Retinal pigment epithelial cell (primary cell): Measurements from ENCODE around the gene TNPO2.
A peak's percentile ranks its signal among the peaks of the same experiment; 100 is the strongest.

ENCODE experiments used
- DNase-seq: peaks from one replicate; pipeline ENCODE4 v3.0.0-alpha.2; 2010; ENCODE audit warnings: low read depth
- H3K4me3 ChIP-seq: 2 replicates; pipeline ENCODE4 v1.5.1; 2011; ENCODE audit warnings: mild to moderate bottlenecking, low read length, control low read depth, moderate library complexity
- CTCF ChIP-seq: conservative IDR thresholded peaks from 2 replicates; pipeline ENCODE4 v1.5.1; 2011; ENCODE audit warnings: low read depth, low read length, control low read depth, inconsistent platforms

TNPO2 gene

GRCh38 chr19:12737835-12738351 is 14.2 kb upstream of the TNPO2 start:
- TF ChIP-seq CTCF: no peak
- peak overlapping the region; percentile 96 for H3K4me3 ChIP-seq
- no peak for DNase-seq

DNA sequence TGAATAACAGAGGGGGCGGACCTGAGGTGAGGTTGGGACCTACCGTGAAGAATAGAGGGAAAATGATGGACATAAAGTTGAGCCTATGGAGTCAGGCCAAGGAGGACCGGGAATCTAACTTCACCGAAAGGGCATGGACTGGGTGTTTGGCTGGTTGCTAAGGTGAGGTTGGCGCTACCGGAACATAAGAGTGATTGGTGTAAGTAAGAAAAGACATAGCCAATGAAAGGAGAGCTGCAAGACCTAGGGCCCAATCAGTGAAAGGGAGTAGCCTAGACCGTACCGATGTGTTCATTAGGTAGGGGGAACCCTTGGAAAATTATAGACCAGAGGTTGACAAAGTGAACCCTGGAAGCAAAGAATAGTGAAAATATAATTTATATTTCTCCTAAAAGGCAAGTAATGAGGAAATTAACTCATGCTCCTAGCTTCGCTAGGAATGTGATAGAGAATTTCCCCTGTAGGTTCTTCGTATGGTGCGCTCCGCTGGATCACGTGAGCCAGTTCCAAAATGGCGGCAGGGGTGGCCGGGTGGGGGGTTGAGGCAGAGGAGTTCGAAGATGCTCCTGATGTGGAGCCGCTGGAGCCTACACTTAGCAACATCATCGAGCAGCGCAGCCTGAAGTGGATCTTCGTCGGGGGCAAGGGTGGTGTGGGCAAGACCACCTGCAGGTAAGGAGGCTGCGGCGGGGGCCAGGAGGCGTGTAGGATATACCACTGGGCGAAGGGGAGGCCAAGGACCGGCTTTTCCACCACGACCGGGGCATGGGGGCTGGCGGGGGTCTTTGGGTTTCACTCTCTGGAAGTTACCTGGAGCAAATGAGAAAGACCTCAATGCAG is 13.5 kb upstream of the TNPO2 start, which contains the start of gene GET3:
GET3 (plus strand) TSS at position 503 of the 840 bp plus-strand sequence; CDS start at position 512, 9 bp downstream.
- no peak for TF ChIP-seq CTCF
- DNase-seq: peak; percentile 100
- peak within 1 kb of the TSS; percentile 96 for H3K4me3 ChIP-seq

- peak; percentile 45 for TF ChIP-seq CTCF
- no peak for DNase-seq
Measured at GRCh38 chr19:12733369-12734214, 9.9 kb upstream of the TNPO2 start.

DNA sequence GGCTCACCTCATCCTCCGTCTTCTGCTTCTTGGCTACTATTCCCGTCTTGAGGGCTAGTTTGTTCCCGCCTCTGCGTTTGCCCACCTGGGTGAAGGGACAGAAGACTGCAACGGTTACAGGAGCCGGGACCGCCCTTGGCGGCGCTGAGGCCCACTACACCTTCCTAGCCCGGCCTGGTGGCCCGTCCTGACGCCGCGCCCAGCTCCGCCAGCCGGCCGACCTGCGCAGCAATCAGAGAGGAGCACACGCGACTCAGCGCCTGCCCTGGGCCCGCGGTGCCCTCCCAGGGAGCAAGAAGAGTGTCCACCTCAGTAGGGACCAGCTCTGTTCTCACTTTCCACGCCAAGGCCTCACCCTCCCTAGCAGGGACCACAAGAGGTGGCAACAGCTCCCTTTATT is 7.6 kb upstream of the TNPO2 start:
- no peak for DNase-seq
- no peak overlapping the region for H3K4me3 ChIP-seq
- no peak for TF ChIP-seq CTCF

More at GRCh38 chr19:12733369-12734214, 9.9 kb upstream of the TNPO2 start:
- H3K4me3 ChIP-seq: peak overlapping the region; percentile 69

GRCh38 chr19:12730064-12730463 is 6.3 kb upstream of the TNPO2 start:
- no peak for DNase-seq
- TF ChIP-seq CTCF: no peak
- no peak overlapping the region for H3K4me3 ChIP-seq

DNA sequence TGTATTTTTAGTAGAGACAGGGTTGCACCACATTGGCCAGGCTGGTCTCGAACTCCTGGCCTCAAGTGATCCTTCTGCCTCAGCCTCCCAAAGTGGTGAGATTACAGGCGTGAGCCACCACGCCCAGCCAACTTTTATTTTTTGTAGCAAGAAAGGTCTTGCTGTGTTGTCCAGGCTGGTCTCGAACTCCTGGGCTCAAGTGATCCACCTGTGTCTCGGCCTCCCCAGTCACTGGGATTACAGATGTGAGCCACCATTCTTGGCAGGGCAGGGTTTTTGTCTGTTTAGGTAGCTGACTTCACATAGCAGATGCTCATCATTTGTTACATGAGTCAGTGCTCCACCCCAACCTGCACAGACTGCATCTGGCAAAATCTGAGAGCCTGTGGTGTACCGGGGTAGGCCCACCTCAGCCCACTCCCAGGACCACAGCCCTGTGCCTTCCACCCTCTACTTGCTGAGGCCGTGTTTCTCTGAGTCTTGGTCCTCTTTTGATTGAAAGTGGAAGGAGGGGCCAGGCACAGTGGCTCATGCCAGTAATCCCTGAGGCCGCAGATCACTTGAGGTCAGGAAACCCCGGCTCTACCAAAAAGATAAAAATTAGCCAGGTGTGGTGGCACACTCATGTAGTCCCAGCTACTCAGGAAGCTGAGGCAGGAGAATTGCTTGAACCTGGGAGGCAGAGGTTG is 4.2 kb upstream of the TNPO2 start:
- DNase-seq: no peak
- no peak for TF ChIP-seq CTCF
- no peak overlapping the region for H3K4me3 ChIP-seq
